HCT116 (cell line): ENCODE data around the gene MED27. TPM values are rescaled to one million over a fixed set of nuclear protein-coding genes. Genes with fewer than 3 reads are reported as not detected.

Source experiments
- ATAC-seq: fragments of 200-7000 bp; cut with Tn5 transposase; 2 replicates; pipeline ENCODE4 v1.9.1; 2020; ENCODE audit warnings: mild to moderate bottlenecking, moderate library complexity
- BruUV-seq: library from RNA; stranded (reverse); fragments of 400-500 nt; replicated peaks from 2 replicates; lab custom pipeline; 2021; lab: Mats Ljungman, UMichigan
- CTCF ChIA-PET: fragments of 300-600 bp; sonication (Branson Sonifier 250); formaldehyde crosslinking; loops from one replicate; lab custom pipeline; 2021; ENCODE audit warnings: antibody characterized with exemption; lab: Charles Lee
- POLR2A ChIA-PET: fragments of 300-600, 350-600 bp; sonication (Branson Sonifier 250); formaldehyde crosslinking; loops from one replicate; lab custom pipeline; 2021; ENCODE audit warnings: antibody characterized with exemption; lab: Charles Lee
- RAD21 ChIA-PET, 2 experiments: fragments of 300-600 bp; sonication (Branson Sonifier 250); formaldehyde crosslinking; loops; one replicate each; lab custom pipeline; 2023; ENCODE audit warnings: low total read pairs in 2 of 2; ENCODE audit not compliant: uncharacterized antibody in 2 of 2, unreplicated experiment in 2 of 2, low non-redundant PET in 1 of 2; lab: Charles Lee
- DNase-seq: peaks from one replicate; pipeline ENCODE4 v3.0.0-alpha.2; 2010; ENCODE audit warnings: low read depth, low spot score
- H2AFZ ChIP-seq: fragments of 200-600 bp; shearing (Covaris generic), sonication (generic); 2 replicates; pipeline ENCODE4 v1.6.1; 2017; ENCODE audit warnings: low read depth, mixed run types, mixed read lengths, antibody characterized with exemption, low read length; ENCODE audit not compliant: poor library complexity, severe bottlenecking
- H3K27ac ChIP-seq: 2 replicates; pipeline ENCODE4 v1.5.1; 2012; ENCODE audit warnings: low read depth, low read length
- H3K27me3 ChIP-seq: fragments of 200-600 bp; sonication (generic); 2 replicates; pipeline ENCODE4 v1.6.1; 2016; ENCODE audit warnings: mixed run types, low read length, mixed read lengths; ENCODE audit not compliant: insufficient read depth
- H3K36me3 ChIP-seq, 2 experiments: fragments of 200-500 bp in 1 of 2; fragments of 200-600 bp in 1 of 2; sonication (Bioruptor generic) in 1 of 2; sonication (generic) in 1 of 2; 2 replicates each; pipeline versions ENCODE4 v1.5.1 to v1.6.1; 2014 to 2016; ENCODE audit warnings: low read length in 2 of 2, inconsistent platforms in 1 of 2, mixed read lengths in 1 of 2, mixed run types in 1 of 2; ENCODE audit not compliant: insufficient read depth in 2 of 2, control insufficient read depth in 1 of 2
- H3K4me1 ChIP-seq, 2 experiments: fragments of 200-600 bp in 1 of 2; sonication (generic) in 1 of 2; 2 replicates each; pipeline versions ENCODE4 v1.5.1 to v1.6.1; 2012 to 2017; ENCODE audit warnings: low read length in 2 of 2, inconsistent platforms in 1 of 2, mild to moderate bottlenecking in 1 of 2, mixed read lengths in 1 of 2, mixed run types in 1 of 2, moderate library complexity in 1 of 2; ENCODE audit not compliant: insufficient read depth in 2 of 2, control insufficient read depth in 1 of 2
- H3K4me2 ChIP-seq: fragments of 200-600 bp; sonication (generic); 2 replicates; pipeline ENCODE4 v1.6.1; 2017; ENCODE audit warnings: mixed run types, low read length, mixed read lengths
- H3K4me3 ChIP-seq, 2 experiments: fragments of 200-600 bp in 1 of 2; sonication (generic) in 1 of 2; replicated peaks in 1 of 2; 2 replicates each; pipeline ENCODE4 v1.5.1; 2011 to 2016; ENCODE audit warnings: low read length in 2 of 2, control low read depth in 1 of 2, low read depth in 1 of 2, mild to moderate bottlenecking in 1 of 2, mixed read lengths in 1 of 2, mixed run types in 1 of 2
- H3K79me2 ChIP-seq: fragments of 200-600 bp; sonication (generic); 2 replicates; pipeline ENCODE4 v1.6.1; 2017; ENCODE audit warnings: mild to moderate bottlenecking, mixed run types, low read length, moderate library complexity, mixed read lengths; ENCODE audit not compliant: insufficient read depth
- H3K9ac ChIP-seq: fragments of 200-600 bp; sonication (generic); 2 replicates; pipeline ENCODE4 v1.6.1; 2016; ENCODE audit warnings: low read length, mixed read lengths
- H3K9me2 ChIP-seq: fragments of 200-600 bp; sonication (generic), shearing (Covaris generic); 2 replicates; pipeline ENCODE4 v1.6.1; 2017; ENCODE audit warnings: mixed run types, mild to moderate bottlenecking, moderate library complexity; ENCODE audit not compliant: insufficient read depth
- H3K9me3 ChIP-seq, 2 experiments: fragments of 200-500 bp in 1 of 2; fragments of 200-600 bp in 1 of 2; sonication (Bioruptor generic) in 1 of 2; sonication (generic) in 1 of 2; 2 replicates each; pipeline ENCODE4 v1.6.1; 2014 to 2017; ENCODE audit warnings: low read length in 2 of 2, mixed read lengths in 2 of 2, inconsistent platforms in 1 of 2, low read depth in 1 of 2, mild to moderate bottlenecking in 1 of 2, mixed run types in 1 of 2, moderate library complexity in 1 of 2; ENCODE audit not compliant: control insufficient read depth in 1 of 2, insufficient read depth in 1 of 2
- H4K20me1 ChIP-seq: fragments of 200-600 bp; sonication (generic), shearing (Covaris generic); 2 replicates; pipeline ENCODE4 v1.6.1; 2017; ENCODE audit warnings: mixed run types, mild to moderate bottlenecking, moderate library complexity; ENCODE audit not compliant: insufficient read depth
- CBX3 ChIP-seq: IDR thresholded peaks from 2 replicates; pipeline ENCODE4 v1.6.1; 2012; ENCODE audit warnings: low read depth
- EGR1 ChIP-seq: IDR thresholded peaks from 2 replicates; pipeline ENCODE4 v1.6.1; 2012; ENCODE audit warnings: low read depth
- ELF1 ChIP-seq: IDR thresholded peaks from 2 replicates; pipeline ENCODE4 v1.6.1; 2012; ENCODE audit warnings: low read depth, borderline replicate concordance
- EZH2 ChIP-seq: fragments of 200-600 bp; sonication (generic); IDR thresholded peaks from 2 replicates; pipeline ENCODE4 v1.6.1; 2017; ENCODE audit warnings: antibody characterized with exemption, mixed run types
- FOSL1 ChIP-seq: IDR thresholded peaks from 2 replicates; pipeline ENCODE4 v1.6.1; 2012; ENCODE audit warnings: low read depth
- JUND ChIP-seq: IDR thresholded peaks from 2 replicates; pipeline ENCODE4 v1.6.1; 2012
- POLR2A ChIP-seq: IDR thresholded peaks from 2 replicates; pipeline ENCODE4 v1.7.0; 2011; ENCODE audit warnings: borderline replicate concordance; ENCODE audit not compliant: insufficient read depth, insufficient read length; ENCODE audit errors: extremely low read depth
- POLR2AphosphoS5 ChIP-seq: IDR thresholded peaks from 2 replicates; pipeline ENCODE4 v1.6.1; 2011; ENCODE audit warnings: mild to moderate bottlenecking, low read depth, low read length, moderate library complexity
- SIN3A ChIP-seq: IDR thresholded peaks from 2 replicates; pipeline ENCODE4 v1.6.1; 2012; ENCODE audit warnings: low read depth
- SRF ChIP-seq: IDR thresholded peaks from 2 replicates; pipeline ENCODE4 v1.6.1; 2012; ENCODE audit warnings: low read depth
- TCF7L2 ChIP-seq: IDR thresholded peaks from 2 replicates; pipeline ENCODE4 v1.7.0; 2011; ENCODE audit warnings: borderline replicate concordance, inconsistent platforms; ENCODE audit not compliant: insufficient read depth, insufficient read length; ENCODE audit errors: extremely low read depth
- YY1 ChIP-seq: IDR thresholded peaks from 2 replicates; pipeline ENCODE4 v1.6.1; 2011; ENCODE audit warnings: low read length, low read depth, moderate library complexity, mild to moderate bottlenecking; ENCODE audit not compliant: insufficient replicate concordance; ENCODE audit errors: extremely low read depth
- ZFX ChIP-seq: fragments of 450-650 bp; IDR thresholded peaks from 2 replicates; pipeline ENCODE4 v1.6.1; 2017
- intact Hi-C: fragments of 100-400 bp; cut with micrococcal nuclease; formaldehyde crosslinking; loops from 2 replicates; pipeline ENCODE4 v1.10.0; 2022
- total RNA-seq: library from RNA; stranded (reverse); gene quantifications from one replicate; pipeline ENCODE4 v1.2.1, GENCODE V29; 2021; ENCODE audit not compliant: unreplicated experiment
- TF ChIP-seq, protein P1 (sequence below): IDR thresholded peaks from 2 replicates; pipeline ENCODE4 v1.6.1; 2012

MED27 gene
- total RNA-seq, 1 experiment from 2014 or later, result 26.9 TPM

DNA sequence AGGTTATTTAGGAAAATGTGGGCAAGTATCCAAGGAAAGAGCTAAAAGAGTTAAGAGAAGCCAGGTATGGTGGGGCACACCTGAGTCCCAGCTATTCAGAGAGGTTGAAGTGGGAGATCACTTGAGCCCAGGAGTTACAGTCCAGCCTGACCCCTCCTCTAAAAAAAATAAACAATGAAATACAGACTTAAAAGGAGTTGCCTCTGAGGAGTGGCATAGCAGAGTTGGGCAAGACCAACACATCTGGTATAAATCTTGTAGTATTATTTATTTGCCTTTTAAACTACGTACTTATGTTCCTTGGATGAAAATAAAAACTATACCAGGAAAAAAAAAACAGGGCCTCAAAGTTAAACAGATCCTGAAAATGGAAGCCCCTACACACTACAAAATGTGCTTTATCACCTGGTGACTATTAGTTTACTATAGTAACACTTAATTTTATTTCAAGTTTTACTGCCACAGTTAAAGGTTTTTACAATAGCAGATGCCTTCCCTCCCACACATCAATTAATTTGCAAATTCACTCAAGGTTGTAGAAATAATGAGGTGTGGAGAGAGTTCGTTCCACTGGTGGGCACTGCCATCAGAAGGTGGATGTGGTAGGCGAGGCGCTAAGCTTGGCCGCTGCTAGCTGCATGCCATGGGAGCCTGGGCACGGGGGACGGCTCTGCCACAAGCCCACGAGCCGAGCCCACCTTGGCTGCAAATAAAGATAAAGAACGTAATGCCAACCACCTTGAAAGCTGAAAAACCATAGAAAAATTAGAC is 48.0 kb downstream of the MED27 start (continued):
- TF ChIP-seq SRF (no peak), ZFX (no peak), ELF1 (no peak), EZH2 (no peak), POLR2A (no peak), JUND (no peak)

DNA sequence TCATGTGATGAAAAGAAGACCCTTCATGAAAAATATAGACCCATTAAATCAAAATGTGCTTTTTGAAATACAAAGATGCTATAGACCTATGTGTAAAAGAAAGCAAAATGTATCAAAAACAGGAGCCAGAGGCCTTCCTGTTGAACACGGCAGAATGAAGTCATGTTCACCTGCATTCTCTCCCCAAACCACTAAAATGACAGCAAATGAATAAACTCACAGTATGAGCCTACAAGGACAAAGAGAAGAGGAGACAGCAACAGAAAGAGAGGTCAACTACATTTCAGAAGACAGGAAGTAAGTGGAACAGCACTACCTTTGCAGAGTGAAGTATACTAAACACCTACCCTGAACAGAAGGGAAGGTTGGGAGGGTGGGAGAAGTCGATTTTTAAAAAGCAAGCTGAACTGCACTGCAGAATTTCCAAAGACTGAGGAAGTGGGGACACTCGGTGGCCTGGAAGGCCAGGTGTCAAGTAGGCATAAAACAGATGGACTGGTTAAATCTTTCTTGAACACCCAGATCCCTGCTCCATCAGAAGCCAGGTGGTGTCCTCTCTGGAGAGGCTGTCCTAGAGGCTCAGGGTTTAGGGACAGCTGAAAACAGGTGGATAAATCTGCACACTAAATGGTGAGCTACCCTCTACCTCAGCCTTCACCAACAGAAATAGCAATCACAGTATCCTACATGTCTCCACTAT is 48.9 kb downstream of the MED27 start:
- CTCF ChIA-PET, result no interaction called here
- no peak overlapping the region for H3K4me3 ChIP-seq
- peaks cover 6 to 8% of the 10 kb centered on the region in 2 experiments; a peak in 3 of 4 replicates for H3K4me1 ChIP-seq
- TF ChIP-seq SRF (no peak), ELF1 (no peak), CBX3 (no peak), SIN3A (no peak), FOSL1 (no peak), YY1 (no peak), EZH2 (no peak), POLR2AphosphoS5 (no peak), POLR2A (no peak), EGR1 (no peak), TCF7L2 (no peak)
- TF ChIP-seq, protein P1, sequence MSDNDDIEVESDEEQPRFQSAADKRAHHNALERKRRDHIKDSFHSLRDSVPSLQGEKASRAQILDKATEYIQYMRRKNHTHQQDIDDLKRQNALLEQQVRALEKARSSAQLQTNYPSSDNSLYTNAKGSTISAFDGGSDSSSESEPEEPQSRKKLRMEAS, result no peak
- H3K4me2 ChIP-seq, result no peak overlapping the region
- POLR2A ChIA-PET, result no interaction called here
- H2AFZ ChIP-seq, result no peak overlapping the region
- no peak overlapping the region for H3K9ac ChIP-seq
- BruUV-seq, result no TSS peak
- no peaks in the 10 kb centered on the region for H4K20me1 ChIP-seq
- no peaks in the 10 kb centered on the region for H3K9me3 ChIP-seq
- H3K27me3 ChIP-seq, result no peaks in the 10 kb centered on the region
- RAD21 ChIA-PET, result no interaction called here
- H3K36me3 ChIP-seq, result no peaks in the 10 kb centered on the region
- intact Hi-C loops, result no loop called here
- H3K9me2 ChIP-seq, result no peaks in the 10 kb centered on the region
- H3K79me2 ChIP-seq, result peaks cover 48% of the 10 kb centered on the region
- no peak overlapping the region for H3K27ac ChIP-seq
- DNase-seq (no peak), ATAC-seq (no peak)
